ENCODE data around the gene EGFL6. TPM values are rescaled to one million over a fixed set of nuclear protein-coding genes. Genes with fewer than 3 reads are reported as not detected.

EGFL6 gene
- total and polyA plus RNA-seq, 7 experiments from 2014 or later, result 12.6 TPM; not detected in 6

DNA sequence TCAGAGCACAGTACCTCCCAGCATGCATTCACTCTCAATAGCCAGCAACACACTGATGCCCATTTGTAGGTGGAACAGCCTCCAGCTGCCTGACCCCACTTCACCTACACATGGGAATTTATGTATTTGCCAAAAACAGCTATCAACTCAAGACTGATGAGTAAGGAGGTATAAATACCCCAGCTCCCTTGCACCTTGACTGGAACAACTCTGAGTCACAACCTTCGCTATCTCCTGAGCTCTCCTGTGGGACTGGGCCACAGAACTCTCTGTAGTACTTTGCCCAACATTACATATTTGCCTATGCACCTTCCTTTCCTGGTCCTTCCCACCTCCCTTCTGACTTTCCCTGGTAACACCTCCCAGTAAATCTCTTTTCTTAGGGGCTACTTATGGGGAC is 16.5 kb upstream of the EGFL6 start:
- Histone ChIP-seq H3K4me1 (ENCODE audit: control insufficient read depth in 2 of 2, insufficient read depth in 2 of 2, low read length in 2 of 2) (no peaks in the 10 kb centered on the region), H3K27me3 (ENCODE audit: control insufficient read depth in 2 of 2, insufficient read depth in 2 of 2, low read length in 2 of 2) (no peaks in the 10 kb centered on the region), H3K27ac (ENCODE audit: low read depth, low read length) (no peak overlapping the region), H3K9me3 (ENCODE audit: control insufficient read depth in 2 of 3, low read length in 3 of 3) (no peaks in the 10 kb centered on the region), H3K4me3 (ENCODE audit: low read length) (no peak overlapping the region), H3K36me3 (ENCODE audit: control insufficient read depth in 2 of 3, insufficient read depth in 3 of 3, low read length in 3 of 3) (no peaks in the 10 kb centered on the region)
- no peaks in the 10 kb centered on the region for H3K36me3 Mint-ChIP-seq
- H3K9me3 Mint-ChIP-seq, result peaks cover 0 to 3% (median 0%) of the 10 kb centered on the region in 11 donors
- intact Hi-C loops (cut with micrococcal nuclease), result no loop called here
- no peak overlapping the region for H3K27ac Mint-ChIP-seq
- ChIA-PET POLR2A (no interaction called here), CTCF (no interaction called here)
- no peak overlapping the region for H3K4me3 Mint-ChIP-seq
- no peak for ATAC-seq
- H3K4me1 Mint-ChIP-seq, result peaks cover 0 to 5% (median 0%) of the 10 kb centered on the region in 7 donors
- no peak for DNase-seq
- peaks cover 0 to 18% (median 8%) of the 10 kb centered on the region in 5 donors for H3K27me3 Mint-ChIP-seq

DNA sequence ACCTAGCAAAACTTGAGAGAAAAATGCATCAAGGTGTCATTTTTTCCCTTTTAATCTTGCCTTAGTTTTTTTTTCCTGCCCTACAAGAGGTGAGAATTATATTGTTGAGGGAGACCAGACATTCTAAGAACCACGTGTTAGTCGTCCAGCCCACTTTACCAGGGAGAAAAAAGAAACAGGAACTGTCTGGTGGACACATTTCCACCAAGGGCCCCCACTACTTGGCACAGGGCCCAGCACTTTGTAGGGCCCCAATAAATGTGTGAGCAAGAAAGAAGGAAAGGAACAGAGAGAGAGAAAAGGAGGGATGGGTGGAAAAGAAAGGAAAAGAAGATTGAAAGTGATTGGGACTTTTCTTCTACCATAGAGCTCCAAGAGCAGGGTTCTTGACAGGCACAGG is 3.9 kb upstream of the EGFL6 start:
- DNase-seq, result no peak
- POLR2A ChIA-PET, result no interaction called here
- no peaks in the 10 kb centered on the region for H3K27me3 ChIP-seq (ENCODE audit: control insufficient read depth in 2 of 2, insufficient read depth in 2 of 2, low read length in 2 of 2)
- H3K4me3 ChIP-seq (ENCODE audit: low read length), result no peak overlapping the region
- Mint-ChIP-seq H3K27ac (no peak overlapping the region), H3K9me3 (peaks cover 0 to 8% (median 0%) of the 10 kb centered on the region in 11 donors), H3K27me3 (peaks cover 18 to 30% (median 20%) of the 10 kb centered on the region in 5 donors), H3K4me1 (peaks cover 0 to 9% (median 4%) of the 10 kb centered on the region in 7 donors), H3K36me3 (no peaks in the 10 kb centered on the region), H3K4me3 (no peak overlapping the region)
- intact Hi-C loops (cut with micrococcal nuclease), result no loop called here
- CTCF ChIA-PET, result no interaction called here
- no peaks in the 10 kb centered on the region for H3K4me1 ChIP-seq (ENCODE audit: control insufficient read depth in 2 of 2, insufficient read depth in 2 of 2, low read length in 2 of 2)
- no peak overlapping the region for H3K27ac ChIP-seq (ENCODE audit: low read depth, low read length)
- H3K9me3 ChIP-seq (ENCODE audit: control insufficient read depth in 2 of 3, low read length in 3 of 3), result no peaks in the 10 kb centered on the region
- no peak for ATAC-seq
- H3K36me3 ChIP-seq (ENCODE audit: control insufficient read depth in 2 of 3, insufficient read depth in 3 of 3, low read length in 3 of 3), result no peaks in the 10 kb centered on the region

DNA sequence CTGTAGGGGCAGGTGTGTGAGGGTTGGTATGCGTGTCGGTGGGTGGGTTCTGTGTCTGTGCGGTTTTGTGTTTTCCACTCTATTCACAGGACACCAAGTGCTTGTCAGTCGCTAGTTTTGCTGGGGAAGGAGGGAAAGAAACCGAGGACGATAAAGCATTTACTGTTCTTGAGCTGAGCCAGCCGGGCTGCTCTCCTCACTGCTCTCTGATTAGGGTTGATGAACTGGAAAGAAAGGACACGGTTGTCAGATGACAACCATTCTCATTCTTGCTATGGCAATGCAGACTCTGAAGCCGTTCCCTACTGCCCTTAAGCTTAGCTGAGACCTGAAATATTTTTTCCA is 832 bp downstream of the EGFL6 start:
- DNase-seq (no peak), ATAC-seq (no peak)
- peaks cover 18 to 28% (median 22%) of the 10 kb centered on the region in 5 donors for H3K27me3 Mint-ChIP-seq
- H3K36me3 ChIP-seq (ENCODE audit: control insufficient read depth in 2 of 3, insufficient read depth in 3 of 3, low read length in 3 of 3), result no peaks in the 10 kb centered on the region
- no peaks in the 10 kb centered on the region for H3K27me3 ChIP-seq (ENCODE audit: control insufficient read depth in 2 of 2, insufficient read depth in 2 of 2, low read length in 2 of 2)
- CTCF ChIA-PET, result no interaction called here
- no peak overlapping the region for H3K27ac ChIP-seq (ENCODE audit: low read depth, low read length)
- H3K36me3 Mint-ChIP-seq, result peaks cover 0 to 2% (median 0%) of the 10 kb centered on the region in 5 donors
- POLR2A ChIA-PET, result no interaction called here
- H3K4me1 ChIP-seq (ENCODE audit: control insufficient read depth in 2 of 2, insufficient read depth in 2 of 2, low read length in 2 of 2), result no peaks in the 10 kb centered on the region
- H3K4me1 Mint-ChIP-seq, result peaks cover 0 to 31% (median 4%) of the 10 kb centered on the region in 7 donors
- H3K27ac Mint-ChIP-seq, result peak overlapping the region in 1 of 9 donors; percentile 52
- H3K9me3 ChIP-seq (ENCODE audit: control insufficient read depth in 2 of 3, low read length in 3 of 3), result no peaks in the 10 kb centered on the region
- H3K4me3 Mint-ChIP-seq, result peak overlapping the region; percentile 10 to 82 (median 44)
- H3K4me3 ChIP-seq (ENCODE audit: low read length), result no peak overlapping the region
- intact Hi-C loops (cut with micrococcal nuclease), result loop anchor here in 1 of 2 donors (10.0 kb wide), 1 partner anchor 475 kb away; no protein-coding TSS in a partner anchor
- peaks cover 0 to 11% (median 2%) of the 10 kb centered on the region in 11 donors for H3K9me3 Mint-ChIP-seq

DNA sequence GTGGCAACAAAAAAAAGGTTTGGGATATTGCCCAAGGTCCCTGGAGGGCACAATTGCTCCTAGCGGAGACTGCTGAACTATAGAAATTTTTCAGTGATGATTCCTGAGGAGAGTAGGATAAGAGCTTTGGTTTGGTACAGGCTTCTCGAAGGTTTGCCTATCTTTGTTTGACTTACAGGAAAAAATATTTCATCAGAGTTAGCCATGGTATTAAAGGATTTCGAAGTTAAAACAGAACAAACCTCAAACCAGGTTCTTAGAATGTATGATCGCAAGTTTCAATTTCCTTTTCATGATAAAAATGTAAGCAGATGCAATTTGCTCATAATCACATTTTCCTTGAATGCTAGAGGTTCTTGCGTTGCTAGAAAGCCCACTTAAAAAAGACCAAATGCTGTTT is 1.7 kb downstream of the EGFL6 start:
- peaks cover 14 to 22% (median 19%) of the 10 kb centered on the region in 5 donors for H3K27me3 Mint-ChIP-seq
- Histone ChIP-seq H3K4me1 (ENCODE audit: control insufficient read depth in 2 of 2, insufficient read depth in 2 of 2, low read length in 2 of 2) (no peaks in the 10 kb centered on the region), H3K9me3 (ENCODE audit: control insufficient read depth in 2 of 3, low read length in 3 of 3) (no peaks in the 10 kb centered on the region), H3K27ac (ENCODE audit: low read depth, low read length) (no peak overlapping the region), H3K4me3 (ENCODE audit: low read length) (no peak overlapping the region), H3K27me3 (ENCODE audit: control insufficient read depth in 2 of 2, insufficient read depth in 2 of 2, low read length in 2 of 2) (no peaks in the 10 kb centered on the region), H3K36me3 (ENCODE audit: control insufficient read depth in 2 of 3, insufficient read depth in 3 of 3, low read length in 3 of 3) (no peaks in the 10 kb centered on the region)
- peaks cover 0 to 6% (median 0%) of the 10 kb centered on the region in 5 donors for H3K36me3 Mint-ChIP-seq
- H3K27ac Mint-ChIP-seq, result no peak overlapping the region
- H3K4me1 Mint-ChIP-seq, result peaks cover 0 to 28% (median 4%) of the 10 kb centered on the region in 7 donors
- H3K9me3 Mint-ChIP-seq, result peaks cover 0 to 13% (median 2%) of the 10 kb centered on the region in 11 donors
- CTCF ChIA-PET, result no interaction called here
- POLR2A ChIA-PET, result no interaction called here
- ATAC-seq, result no peak
- no peak for DNase-seq
- H3K4me3 Mint-ChIP-seq, result peak overlapping the region in 1 of 10 donors; percentile 51
- intact Hi-C loops (cut with micrococcal nuclease), result loop anchor here in 1 of 2 donors (10.0 kb wide), 1 partner anchor 476 kb away; no protein-coding TSS in a partner anchor

DNA sequence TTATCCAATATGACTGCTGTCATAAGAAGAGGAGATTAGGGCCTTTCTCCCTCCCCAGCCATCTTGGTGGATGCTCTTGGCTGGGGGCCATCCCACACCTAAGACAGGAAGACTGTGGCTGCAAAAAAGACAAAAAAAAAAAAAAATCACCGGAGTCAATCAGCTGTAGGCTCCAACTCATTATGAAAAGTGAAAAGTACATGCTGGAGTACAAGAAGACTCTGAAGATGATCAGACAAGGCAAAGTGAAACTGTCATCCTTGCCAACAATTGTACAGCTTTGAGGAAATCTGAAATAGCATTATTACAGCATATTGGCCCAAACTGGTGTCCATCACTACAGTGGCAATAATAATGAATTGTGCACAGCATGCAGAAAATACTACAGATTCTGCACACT is 5.2 kb downstream of the EGFL6 start:
- peak overlapping the region in 1 of 10 donors; percentile 42 for H3K4me3 Mint-ChIP-seq
- Histone ChIP-seq H3K27me3 (ENCODE audit: control insufficient read depth in 2 of 2, insufficient read depth in 2 of 2, low read length in 2 of 2) (no peaks in the 10 kb centered on the region), H3K4me1 (ENCODE audit: control insufficient read depth in 2 of 2, insufficient read depth in 2 of 2, low read length in 2 of 2) (no peaks in the 10 kb centered on the region), H3K4me3 (ENCODE audit: low read length) (no peak overlapping the region), H3K36me3 (ENCODE audit: control insufficient read depth in 2 of 3, insufficient read depth in 3 of 3, low read length in 3 of 3) (no peaks in the 10 kb centered on the region), H3K9me3 (ENCODE audit: control insufficient read depth in 2 of 3, low read length in 3 of 3) (no peaks in the 10 kb centered on the region), H3K27ac (ENCODE audit: low read depth, low read length) (no peak overlapping the region)
- intact Hi-C loops (cut with micrococcal nuclease), result loop anchor here in 1 of 2 donors (10.0 kb wide), 1 partner anchor 480 kb away; no protein-coding TSS in a partner anchor
- H3K36me3 Mint-ChIP-seq, result peaks cover 0 to 6% (median 0%) of the 10 kb centered on the region in 5 donors
- no peak for ATAC-seq
- H3K27ac Mint-ChIP-seq, result peak overlapping the region in 1 of 9 donors; percentile 29
- ChIA-PET POLR2A (no interaction called here), CTCF (no interaction called here)
- DNase-seq, result no peak
- H3K4me1 Mint-ChIP-seq, result peaks cover 0 to 28% (median 0%) of the 10 kb centered on the region in 7 donors
- H3K27me3 Mint-ChIP-seq, result peaks cover 5 to 7% (median 6%) of the 10 kb centered on the region in 5 donors
- H3K9me3 Mint-ChIP-seq, result peaks cover 0 to 16% (median 1%) of the 10 kb centered on the region in 11 donors

DNA sequence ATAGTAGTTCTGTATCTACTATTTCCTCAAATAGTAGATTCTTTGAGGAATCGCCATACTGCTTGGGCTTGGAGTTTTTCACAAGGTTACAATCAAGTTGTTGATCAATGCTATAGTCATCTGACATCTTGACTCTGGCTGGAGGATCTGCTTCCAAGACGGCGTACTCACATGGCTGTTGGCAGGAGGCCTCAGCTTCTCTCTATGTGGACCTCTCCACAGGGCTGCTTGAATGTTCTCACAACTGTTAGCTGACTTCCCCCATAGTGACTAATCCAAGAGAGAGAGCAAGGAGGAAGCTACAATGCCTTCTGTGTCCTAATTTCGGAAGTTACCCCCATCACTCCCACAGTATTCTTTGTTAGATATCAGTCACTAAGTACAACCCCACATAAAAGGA is 10.3 kb downstream of the EGFL6 start:
- ChIA-PET POLR2A (no interaction called here), CTCF (no interaction called here)
- no peak overlapping the region for H3K4me3 Mint-ChIP-seq
- H3K4me1 Mint-ChIP-seq, result peaks cover 0 to under 1% (median 0%) of the 10 kb centered on the region in 7 donors
- no peaks in the 10 kb centered on the region for H3K27me3 ChIP-seq (ENCODE audit: control insufficient read depth in 2 of 2, insufficient read depth in 2 of 2, low read length in 2 of 2)
- no peak overlapping the region for H3K27ac Mint-ChIP-seq
- H3K27me3 Mint-ChIP-seq, result peaks cover 0 to 23% (median 5%) of the 10 kb centered on the region in 5 donors
- no peaks in the 10 kb centered on the region for H3K4me1 ChIP-seq (ENCODE audit: control insufficient read depth in 2 of 2, insufficient read depth in 2 of 2, low read length in 2 of 2)
- no peak overlapping the region for H3K4me3 ChIP-seq (ENCODE audit: low read length)
- peaks cover 0 to 6% (median 0%) of the 10 kb centered on the region in 5 donors for H3K36me3 Mint-ChIP-seq
- DNase-seq (no peak), ATAC-seq (no peak)
- H3K9me3 Mint-ChIP-seq, result peaks cover 0 to 22% (median 0%) of the 10 kb centered on the region in 11 donors
- no peaks in the 10 kb centered on the region for H3K36me3 ChIP-seq (ENCODE audit: control insufficient read depth in 2 of 3, insufficient read depth in 3 of 3, low read length in 3 of 3)
- no peaks in the 10 kb centered on the region for H3K9me3 ChIP-seq (ENCODE audit: control insufficient read depth in 2 of 3, low read length in 3 of 3)
- H3K27ac ChIP-seq (ENCODE audit: low read depth, low read length), result no peak overlapping the region
- intact Hi-C loops (cut with micrococcal nuclease), result loop anchor here in 1 of 2 donors (10.0 kb wide), 1 partner anchor 485 kb away; no protein-coding TSS in a partner anchor

DNA sequence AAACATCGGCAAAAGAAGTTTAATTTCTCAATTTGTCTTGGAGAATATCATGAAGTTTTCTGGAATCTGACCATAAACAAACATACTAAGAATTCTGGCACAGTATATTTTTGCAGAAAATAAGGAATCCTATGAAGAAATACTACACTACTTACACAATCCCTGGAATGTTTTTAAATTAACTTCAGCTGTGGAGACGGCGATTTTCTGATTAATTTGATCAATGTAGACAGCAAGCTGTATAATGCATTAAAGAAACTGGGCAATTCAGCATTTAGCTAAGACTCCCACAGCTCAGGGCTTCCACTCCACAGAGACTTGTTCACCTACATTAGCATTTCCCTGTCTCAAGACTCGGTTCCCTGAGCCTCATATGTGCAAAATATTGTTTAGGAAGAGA is 12.2 kb downstream of the EGFL6 start:
- peaks cover 0 to 2% (median 0%) of the 10 kb centered on the region in 5 donors for H3K36me3 Mint-ChIP-seq
- H3K27ac ChIP-seq (ENCODE audit: low read depth, low read length), result no peak overlapping the region
- ATAC-seq (no peak), DNase-seq (no peak)
- CTCF ChIA-PET, result no interaction called here
- POLR2A ChIA-PET, result no interaction called here
- no peaks in the 10 kb centered on the region for H3K36me3 ChIP-seq (ENCODE audit: control insufficient read depth in 2 of 3, insufficient read depth in 3 of 3, low read length in 3 of 3)
- no peak overlapping the region for H3K4me3 ChIP-seq (ENCODE audit: low read length)
- H3K4me1 Mint-ChIP-seq, result no peaks in the 10 kb centered on the region
- H3K27me3 Mint-ChIP-seq, result peaks cover 0 to 36% (median 15%) of the 10 kb centered on the region in 5 donors
- no peaks in the 10 kb centered on the region for H3K4me1 ChIP-seq (ENCODE audit: control insufficient read depth in 2 of 2, insufficient read depth in 2 of 2, low read length in 2 of 2)
- no peak overlapping the region for H3K4me3 Mint-ChIP-seq
- no peaks in the 10 kb centered on the region for H3K9me3 ChIP-seq (ENCODE audit: control insufficient read depth in 2 of 3, low read length in 3 of 3)
- no peak overlapping the region for H3K27ac Mint-ChIP-seq
- no peaks in the 10 kb centered on the region for H3K27me3 ChIP-seq (ENCODE audit: control insufficient read depth in 2 of 2, insufficient read depth in 2 of 2, low read length in 2 of 2)
- H3K9me3 Mint-ChIP-seq, result peaks cover 0 to 18% (median 4%) of the 10 kb centered on the region in 11 donors
- intact Hi-C loops (cut with micrococcal nuclease), result no loop called here
